A549 (cell line): ENCODE measurements around the gene MPZL2.

Experiments used
- CEBPB ChIP-seq, 2 experiments: fragments of >200 bp in 1 of 2; sonication (Bioruptor Twin) in 1 of 2; formaldehyde crosslinking in 1 of 2; IDR thresholded peaks; 2 replicates each; pipeline ENCODE4 v1.6.1; 2012 to 2016
- CHD4 ChIP-seq: fragments of 200-600 bp; sonication (generic); IDR thresholded peaks from 2 replicates; pipeline ENCODE4 v1.6.1; 2016; ENCODE audit warnings: antibody characterized with exemption, mild to moderate bottlenecking, borderline replicate concordance
- CTCF ChIP-seq: fragments of >200 bp; sonication (Bioruptor Twin); formaldehyde crosslinking; IDR thresholded peaks from 3 replicates; pipeline ENCODE4 v1.5.1; 2016
- ELK1 ChIP-seq: fragments of 150-350 bp; IDR thresholded peaks from 2 replicates; pipeline ENCODE4 v1.6.1; 2014; ENCODE audit warnings: low read depth, mild to moderate bottlenecking, low read length
- EP300 ChIP-seq, 2 experiments: fragments of >200 bp; sonication (Bioruptor Twin); formaldehyde crosslinking; IDR thresholded peaks; 2 replicates in 1 of 2; 3 replicates in 1 of 2; pipeline ENCODE4 v1.6.1; 2016 to 2017
- HDAC2 ChIP-seq: fragments of 200-600 bp; sonication (generic); IDR thresholded peaks from 2 replicates; pipeline ENCODE4 v1.6.1; 2016
- JUNB ChIP-seq: fragments of >200 bp; sonication (Bioruptor Twin); formaldehyde crosslinking; IDR thresholded peaks from 2 replicates; pipeline ENCODE4 v1.6.1; 2016
- KDM1A ChIP-seq: fragments of 200-600 bp; sonication (generic); IDR thresholded peaks from 2 replicates; pipeline ENCODE4 v1.6.1; 2016; ENCODE audit warnings: low read depth, mild to moderate bottlenecking
- MAX ChIP-seq: IDR thresholded peaks from 2 replicates; pipeline ENCODE4 v1.6.1; 2012
- POLR2A ChIP-seq: IDR thresholded peaks from 2 replicates; pipeline ENCODE4 v1.6.1; 2012; ENCODE audit warnings: mild to moderate bottlenecking, low read length
- SREBF2 ChIP-seq: fragments of 450-650 bp; IDR thresholded peaks from 2 replicates; pipeline ENCODE4 v1.6.1; 2014; ENCODE audit warnings: mild to moderate bottlenecking, moderate library complexity
- USF2 ChIP-seq: fragments of 450-650 bp; IDR thresholded peaks from 2 replicates; pipeline ENCODE4 v1.6.1; 2014; ENCODE audit warnings: antibody characterized with exemption
- ZC3H11A ChIP-seq: fragments of 450-650 bp; IDR thresholded peaks from 2 replicates; pipeline ENCODE4 v1.6.1; 2014; ENCODE audit warnings: antibody characterized with exemption, mild to moderate bottlenecking

GRCh38 chr11:118247041-118247440, 17.1 kb downstream of the MPZL2 start:
- TF ChIP-seq EP300 (IDR thresholded peaks at IDR 0.05): no peak
- no peak for TF ChIP-seq CTCF
- TF ChIP-seq HDAC2: no peak
- no peak for TF ChIP-seq JUNB
- no peak for TF ChIP-seq POLR2A
- no peak for TF ChIP-seq SREBF2
- no peak for TF ChIP-seq ELK1
- no peak for TF ChIP-seq CHD4
- TF ChIP-seq CEBPB (IDR thresholded peaks at IDR 0.05): no peak
- TF ChIP-seq MAX: no peak
- no peak for TF ChIP-seq KDM1A
- TF ChIP-seq ZC3H11A: no peak
- no peak for TF ChIP-seq USF2
